ENCODE results near the gene CSF2RB. TPM values are rescaled to one million over a fixed set of nuclear protein-coding genes. Genes with fewer than 3 reads are reported as not detected.
"Not testable (repeated sequence)": the region's sequence is repeated elsewhere in the genome, so short reads cannot be mapped to it uniquely, and the experiment has no call there.

The CSF2RB gene
- total RNA-seq, 1 donor from 2014 or later: 5.3 TPM

DNA sequence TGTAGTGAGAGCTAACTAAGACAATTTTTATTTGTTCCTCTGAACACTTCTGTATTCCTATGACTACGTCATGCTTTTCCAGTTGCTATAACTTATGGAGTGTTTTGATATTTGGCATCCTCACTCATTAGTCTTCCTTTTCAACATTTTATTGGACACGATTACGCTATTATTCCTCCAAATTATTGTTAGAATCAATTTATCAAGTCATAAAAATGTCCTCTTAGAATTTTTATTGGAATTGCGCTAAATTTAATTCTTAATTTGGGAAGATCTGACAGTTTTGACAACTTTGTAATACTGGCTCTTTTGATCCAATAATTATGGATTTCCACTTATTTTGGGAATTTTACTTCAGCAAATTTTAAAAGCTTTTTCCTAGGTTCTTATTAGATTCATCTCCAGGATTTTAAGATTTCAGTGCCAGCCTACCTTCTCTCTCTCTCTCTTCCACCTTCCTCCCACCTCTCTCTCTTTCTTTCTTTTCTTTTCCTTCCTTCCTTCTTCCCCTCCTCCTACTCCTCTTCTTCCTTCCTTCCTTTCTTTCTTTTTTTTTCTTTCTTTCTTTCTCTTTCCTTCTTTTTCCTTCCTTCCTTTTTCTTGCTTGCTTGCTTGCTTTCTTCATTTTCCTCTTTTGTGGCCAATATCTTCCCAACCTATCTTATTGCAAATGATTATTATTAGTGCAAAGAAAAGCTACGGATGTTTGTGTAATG is 55.0 kb downstream of the CSF2RB start:
- no peak for DNase-seq

DNA sequence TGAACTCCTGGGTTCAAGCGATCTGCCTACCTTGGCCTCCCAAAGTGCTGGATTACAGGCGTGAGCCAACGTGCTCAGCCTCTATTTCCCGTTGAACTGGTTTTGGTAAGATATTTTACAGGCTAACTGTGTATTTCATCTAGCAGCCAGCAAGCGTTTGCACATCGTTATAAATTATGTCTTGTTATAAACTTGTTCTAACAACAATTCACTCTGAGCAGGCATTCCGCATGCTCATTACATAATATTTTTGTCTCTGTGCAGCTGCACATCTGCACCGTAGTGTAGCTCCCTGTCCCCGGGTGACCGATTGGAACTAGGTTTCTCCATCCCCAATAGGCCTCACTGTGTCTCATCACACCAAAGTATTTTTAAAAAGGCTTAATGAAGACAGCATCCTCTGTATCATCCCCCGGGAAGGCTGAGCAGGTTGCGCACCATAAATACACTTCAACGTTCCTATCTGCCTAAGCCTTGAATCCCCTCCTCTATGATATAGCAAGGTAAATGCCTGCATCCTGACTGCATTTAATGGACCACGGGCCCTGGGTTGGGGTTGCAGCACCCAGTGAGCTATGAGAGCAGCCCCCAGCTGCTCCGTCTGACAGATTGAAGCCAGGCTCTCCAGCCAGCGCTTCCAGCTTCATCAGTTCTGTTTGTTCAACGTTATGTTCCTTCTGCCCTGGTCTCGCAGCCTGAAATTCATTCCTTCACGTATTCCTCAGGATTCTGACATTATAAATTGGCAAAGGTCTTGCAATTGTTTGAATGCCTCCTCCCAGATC is 58.1 kb downstream of the CSF2RB start:
- DNase-seq: no peak

DNA sequence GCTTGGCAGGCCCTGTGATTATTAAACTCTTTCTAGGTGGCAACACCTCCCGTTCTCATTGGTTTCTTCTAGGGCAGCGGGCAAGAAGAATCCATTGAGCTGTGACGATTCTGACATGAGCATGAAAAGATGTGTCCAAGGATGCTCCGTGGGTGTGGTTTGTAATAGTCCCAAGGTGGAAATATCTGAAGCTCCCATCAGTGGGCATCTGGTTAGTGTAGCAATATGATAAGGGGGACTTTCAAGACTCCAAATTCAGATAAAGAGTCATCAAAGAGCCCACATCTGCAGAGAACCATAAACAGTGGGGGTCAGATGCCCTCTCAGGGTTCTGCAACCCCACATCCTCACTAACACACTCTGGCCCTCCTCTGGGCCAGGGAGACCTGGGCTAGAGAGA is 63.2 kb downstream of the CSF2RB start:
- DNase-seq: no peak

DNA sequence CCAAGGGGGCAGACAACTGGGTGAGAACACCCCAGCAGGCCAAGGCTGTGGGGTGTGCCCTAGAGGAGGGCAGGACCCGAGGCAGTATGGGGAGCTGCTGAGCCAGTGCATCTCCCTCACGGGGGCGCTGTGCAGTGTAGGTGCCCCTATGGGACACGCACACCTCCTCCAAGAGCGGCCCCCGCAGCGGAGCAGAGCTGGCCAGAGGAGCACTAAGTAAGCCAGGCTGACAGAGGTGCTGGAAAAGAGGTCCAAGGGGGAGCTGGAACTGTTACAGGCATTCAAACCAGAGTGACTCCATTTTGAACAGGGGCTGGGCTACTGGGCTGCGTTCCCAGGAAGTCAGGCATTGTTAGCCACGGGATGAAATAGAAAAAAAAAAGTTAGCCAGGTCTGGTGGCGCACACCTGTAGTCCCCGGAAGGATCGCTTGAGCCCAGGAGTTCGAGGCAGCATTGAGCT is 64.0 kb downstream of the CSF2RB start:
- no peak for DNase-seq

DNA sequence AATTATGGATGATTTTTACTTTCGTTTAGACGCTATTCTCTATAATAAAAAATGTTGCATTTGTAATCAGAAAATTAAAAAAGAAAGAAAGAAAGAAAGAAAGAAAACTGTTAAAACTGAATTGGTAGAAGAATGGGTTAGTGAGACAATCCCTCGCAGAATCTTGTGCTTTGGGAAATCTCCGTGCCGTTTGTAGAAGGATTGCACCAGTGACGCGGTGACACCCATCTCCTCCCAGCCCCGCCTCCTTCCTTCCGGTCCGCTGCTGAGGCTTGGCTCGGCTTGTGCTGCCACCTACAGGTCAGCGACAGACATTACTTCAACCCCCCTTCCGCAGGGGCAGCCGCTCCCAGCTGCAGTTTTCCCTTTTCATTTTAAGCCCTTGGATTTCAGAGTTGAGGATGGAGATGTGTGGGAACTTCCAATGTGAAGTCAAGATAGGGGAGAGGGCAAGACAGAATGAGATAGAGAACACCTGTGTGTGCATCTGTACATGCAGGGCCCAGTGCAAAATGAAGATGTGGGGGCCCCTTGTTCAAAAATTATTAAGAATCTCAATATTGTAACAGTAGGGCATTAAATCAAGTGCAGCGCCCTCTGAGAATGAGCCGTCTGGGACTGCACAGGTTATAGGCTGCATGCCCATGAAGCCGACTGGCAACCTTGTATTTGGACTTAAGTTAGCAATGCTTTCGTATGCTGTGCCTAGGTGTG is 64.7 kb downstream of the CSF2RB start:
- peak; percentile 89 for DNase-seq

DNA sequence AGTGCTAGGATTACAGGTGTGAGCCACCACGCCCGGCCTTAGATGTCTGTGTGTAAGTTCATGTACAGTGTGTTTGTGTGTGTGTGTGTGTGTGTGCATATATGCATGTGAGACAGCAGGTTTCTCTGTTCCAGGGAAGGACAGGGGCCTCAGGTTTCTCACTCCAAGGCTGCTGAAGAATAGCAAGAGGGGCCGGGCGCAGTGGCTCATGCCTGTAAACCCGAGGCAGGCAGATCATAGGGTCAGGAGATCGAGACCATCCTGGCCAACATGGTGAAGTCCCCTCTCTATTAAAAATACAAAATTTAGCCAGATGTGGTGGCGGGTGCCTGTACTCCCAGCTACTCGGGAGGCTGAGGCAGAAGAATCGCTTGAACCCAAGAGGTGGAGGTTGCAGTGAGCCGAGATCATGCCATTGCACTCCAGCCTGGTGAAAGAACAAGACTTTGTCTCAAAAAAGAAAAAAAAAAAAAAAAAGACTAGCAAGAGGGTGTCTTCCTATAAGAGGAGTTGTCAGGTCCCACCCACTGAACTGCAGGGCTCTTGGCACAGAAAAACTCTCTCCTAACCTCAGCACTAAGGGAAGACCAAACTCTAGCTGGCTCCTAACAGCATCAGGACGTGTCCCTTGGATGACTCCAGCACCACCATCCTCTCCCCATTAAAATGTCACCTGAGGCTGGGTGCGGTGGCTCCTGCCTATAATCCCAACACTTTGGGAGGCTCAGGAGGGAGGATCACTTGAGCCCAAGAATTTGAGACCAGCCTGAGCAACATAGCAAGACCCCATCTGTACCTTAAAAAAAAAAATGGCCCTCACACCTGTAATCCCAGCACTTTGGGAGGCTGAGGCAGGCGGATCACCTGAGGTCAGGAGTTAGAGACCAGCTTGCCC is 65.8 kb downstream of the CSF2RB start:
- DNase-seq: no peak

DNA sequence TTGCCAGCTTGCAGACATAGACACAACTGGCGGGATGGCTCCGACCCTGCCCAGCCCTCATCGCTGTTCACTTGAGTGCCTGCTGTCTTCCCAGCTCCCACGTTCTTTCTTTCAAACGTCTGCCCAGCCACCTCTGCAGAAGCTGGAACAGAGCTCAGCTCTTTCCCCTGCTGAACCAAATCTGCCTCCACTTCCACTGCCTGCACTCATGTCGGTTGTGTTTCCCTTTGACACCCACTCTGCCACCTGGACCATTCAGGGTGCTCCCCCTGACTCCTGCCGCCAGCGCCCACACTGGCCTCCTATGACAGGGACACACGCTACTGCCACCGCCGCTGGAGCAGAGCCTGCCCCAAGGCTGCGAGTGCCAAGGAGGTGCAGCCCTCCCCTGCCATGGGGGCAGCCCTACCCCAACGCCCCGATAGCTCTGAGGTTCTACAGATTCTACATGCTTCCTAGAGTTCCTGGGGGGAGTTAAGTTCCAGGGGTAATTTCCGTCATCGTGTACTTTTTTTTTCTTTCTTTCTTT is 67.9 kb downstream of the CSF2RB start:
- no peak for DNase-seq

DNA sequence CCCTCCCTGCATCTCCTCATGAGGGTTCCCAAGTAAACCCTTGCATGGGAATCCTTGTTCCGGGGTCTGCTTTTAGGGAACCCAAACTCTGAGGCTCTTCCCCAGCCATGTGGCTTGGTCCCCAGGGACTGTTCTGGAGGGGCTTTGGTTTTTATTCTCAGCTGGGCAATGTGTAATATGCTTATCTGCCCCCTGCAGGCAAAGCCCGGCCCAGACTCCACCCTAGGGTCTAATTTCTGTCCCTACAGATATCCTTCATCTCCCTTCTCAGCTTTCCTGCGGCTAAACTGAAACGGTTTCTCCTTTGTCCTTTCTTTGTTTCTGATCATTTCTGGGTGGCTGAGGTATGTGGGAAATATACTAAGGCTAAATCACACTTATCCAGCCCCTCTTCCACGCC is 68.7 kb downstream of the CSF2RB start:
- DNase-seq: no peak

DNA sequence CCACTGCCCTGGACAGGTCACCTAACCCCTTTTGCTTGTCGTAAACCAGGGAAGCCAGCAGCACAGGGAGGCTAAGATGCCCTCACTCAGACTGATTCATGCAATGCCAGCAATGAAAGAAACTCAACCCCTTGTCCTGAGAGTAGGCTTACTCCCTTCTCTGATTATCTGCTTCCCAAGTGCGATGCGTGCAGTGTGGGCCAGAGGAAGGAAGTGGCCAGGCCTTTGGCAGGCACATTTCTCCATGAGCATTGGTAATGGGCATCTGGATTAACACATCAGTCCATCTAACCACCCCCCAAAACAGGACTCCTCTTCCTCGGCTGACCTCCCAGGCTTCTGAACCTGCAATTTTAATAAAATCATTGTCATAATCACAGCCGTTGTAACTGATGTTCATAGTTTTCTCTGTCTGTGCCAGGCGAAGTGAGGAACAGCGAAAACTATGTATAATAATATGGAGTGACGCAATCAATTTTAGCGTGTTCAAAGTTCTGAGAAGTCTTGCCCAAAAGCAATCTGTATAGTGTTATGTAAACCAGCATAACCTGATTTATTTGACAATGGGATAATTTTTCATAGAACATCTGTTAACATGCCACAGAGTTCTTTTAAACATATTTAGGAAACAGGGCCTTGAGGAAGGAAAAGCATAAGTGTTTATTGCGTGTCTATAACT is 71.9 kb downstream of the CSF2RB start:
- DNase-seq: no peak

DNA sequence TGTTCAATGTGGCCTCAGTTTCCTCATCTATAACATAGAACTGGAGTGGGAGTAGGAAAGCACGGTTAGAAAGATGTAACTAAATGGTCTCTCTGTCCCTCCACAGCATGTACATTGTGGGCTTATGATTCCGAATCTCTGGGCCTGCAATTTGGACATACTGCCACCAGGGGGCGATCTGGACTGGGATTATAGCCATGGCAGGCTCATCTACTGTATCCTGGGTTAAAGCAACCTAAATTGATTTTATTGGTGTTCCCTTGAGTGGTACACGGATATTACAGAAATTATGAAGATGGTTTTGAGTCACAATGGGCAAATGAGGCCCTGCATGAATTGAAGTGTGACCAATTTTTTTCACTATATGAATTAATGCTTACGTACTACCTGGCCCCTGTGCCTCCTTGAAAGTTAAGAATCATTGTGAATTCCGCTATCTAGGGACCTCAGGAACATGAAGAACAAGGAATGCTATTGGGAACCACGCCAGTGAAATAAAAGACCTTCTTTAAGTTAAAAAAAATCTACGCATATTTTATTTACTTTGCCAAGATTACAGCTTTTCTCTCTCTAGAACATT is 72.9 kb downstream of the CSF2RB start:
- DNase-seq: no peak

DNA sequence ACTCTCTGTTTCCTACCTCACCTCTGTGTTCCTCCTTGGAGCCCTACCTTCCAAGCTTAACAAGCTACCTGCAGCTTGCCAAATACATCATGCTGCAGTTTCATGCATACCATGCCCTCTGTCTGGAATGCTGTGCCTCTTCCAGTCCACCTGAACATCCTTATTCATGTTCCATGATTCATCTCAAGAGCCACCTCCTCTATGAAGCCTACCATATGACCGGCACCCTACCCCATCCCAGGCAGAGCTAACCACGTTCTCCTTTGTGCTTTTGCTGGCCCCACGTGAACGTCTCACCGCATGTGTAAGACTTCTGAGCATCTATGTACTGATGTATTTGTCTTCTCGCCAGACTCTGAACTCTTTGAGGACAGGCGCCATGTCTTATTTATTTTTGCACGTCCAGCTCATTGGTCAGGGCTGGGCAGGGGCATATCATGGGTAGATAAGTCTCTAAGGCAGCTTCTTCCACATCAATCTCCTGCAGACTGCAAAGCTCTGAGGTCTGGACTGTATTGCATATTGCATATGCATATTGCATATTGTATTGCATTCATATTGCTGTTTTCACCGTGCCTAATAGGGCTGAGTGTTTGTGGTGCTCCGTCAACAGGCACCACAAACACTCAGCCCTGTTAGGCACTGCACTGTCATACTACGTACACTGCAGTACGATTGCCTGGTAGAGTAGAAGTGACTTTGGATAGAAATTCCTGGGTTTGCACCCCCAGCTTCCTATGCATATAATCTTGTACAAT is 74.8 kb downstream of the CSF2RB start:
- DNase-seq: no peak

DNA sequence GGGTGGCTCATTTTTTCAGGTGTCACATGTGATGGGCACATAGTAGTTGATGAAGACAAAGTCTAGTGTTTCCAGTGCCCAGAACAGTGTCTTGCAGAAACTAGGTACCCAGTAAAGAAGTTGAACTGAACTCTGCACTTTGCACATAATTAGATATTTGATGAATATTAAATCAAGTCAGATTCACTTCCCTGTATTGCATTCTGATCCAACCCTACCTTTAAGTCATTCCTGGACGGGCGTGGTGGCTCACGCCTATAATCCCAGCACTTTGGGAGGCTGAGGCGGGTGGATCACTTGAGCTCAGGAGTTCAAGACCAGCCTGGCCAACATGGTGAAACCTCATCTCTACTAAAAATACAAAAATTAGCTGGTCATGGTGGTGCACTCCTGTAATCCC is 75.6 kb downstream of the CSF2RB start:
- DNase-seq: not testable (repeated sequence)

Other genes with a start within 250 kb of the CSF2RB start
- not detected for gene CACNG2, start 209.9 kb upstream of the CSF2RB start, total RNA-seq
- 12.8 TPM for gene IFT27, start 137.5 kb upstream of the CSF2RB start, total RNA-seq
- gene PVALB, start 96.6 kb upstream of the CSF2RB start, total RNA-seq: not detected
- gene NCF4, start 52.6 kb upstream of the CSF2RB start, total RNA-seq: 10.2 TPM
- gene TST, start 105.8 kb downstream of the CSF2RB start, total RNA-seq: 19.3 TPM
- gene MPST, start 106.1 kb downstream of the CSF2RB start, total RNA-seq: 39.3 TPM
- gene KCTD17, start 138.1 kb downstream of the CSF2RB start, total RNA-seq: 11.7 TPM
- gene TMPRSS6, start 196.1 kb downstream of the CSF2RB start, total RNA-seq: 0.59 TPM
- 0.99 TPM for gene IL2RB, start 236.3 kb downstream of the CSF2RB start, total RNA-seq

Measured in skin of body (tissue), 2 donors.